GDM1 (cell line): ENCODE data around the gene MAST4.

Source experiments
- DNase-seq: peaks from one replicate; lab custom pipeline; 2025; lab: John Stamatoyannopoulos, UW

MAST4 gene

DNA sequence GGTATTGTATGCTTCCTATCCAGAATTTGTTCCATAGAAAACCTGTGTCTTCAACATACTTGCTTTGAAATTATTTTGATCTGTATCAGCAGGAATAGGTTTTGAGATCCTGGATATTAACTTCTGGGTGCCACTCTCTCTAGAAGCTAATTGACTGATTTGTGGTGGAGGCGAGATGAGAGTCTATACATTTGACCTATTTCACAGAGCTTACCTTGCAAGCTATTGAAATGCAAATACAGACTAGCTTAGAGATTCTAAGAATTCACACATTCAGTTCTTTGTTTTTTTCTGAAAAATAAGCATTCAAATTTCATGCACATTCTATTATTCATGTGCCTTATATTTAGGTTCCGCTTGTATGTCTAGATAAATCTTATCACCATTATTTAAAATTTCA, 246.3 kb downstream of the MAST4 start:
- no peak for DNase-seq

DNA sequence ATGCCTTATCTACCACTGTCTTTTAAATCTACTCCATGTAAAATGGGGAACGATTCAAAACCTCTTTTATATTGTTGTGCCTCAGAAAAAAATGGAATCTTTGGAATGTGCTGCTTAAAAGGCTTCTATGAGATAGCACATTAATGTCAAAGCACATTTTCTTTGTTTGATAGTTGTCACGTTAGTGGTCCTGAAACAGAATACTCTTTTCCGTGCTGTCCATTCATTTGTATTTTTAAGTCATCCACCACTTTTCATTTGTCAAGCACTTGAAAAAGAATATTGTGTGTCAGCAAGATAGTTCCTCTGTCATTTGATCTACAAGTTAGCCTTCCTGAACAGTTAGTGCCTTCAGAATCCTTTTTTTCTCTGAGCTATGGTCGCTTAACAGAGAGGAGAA, 246.9 kb downstream of the MAST4 start:
- DNase-seq, result no peak

DNA sequence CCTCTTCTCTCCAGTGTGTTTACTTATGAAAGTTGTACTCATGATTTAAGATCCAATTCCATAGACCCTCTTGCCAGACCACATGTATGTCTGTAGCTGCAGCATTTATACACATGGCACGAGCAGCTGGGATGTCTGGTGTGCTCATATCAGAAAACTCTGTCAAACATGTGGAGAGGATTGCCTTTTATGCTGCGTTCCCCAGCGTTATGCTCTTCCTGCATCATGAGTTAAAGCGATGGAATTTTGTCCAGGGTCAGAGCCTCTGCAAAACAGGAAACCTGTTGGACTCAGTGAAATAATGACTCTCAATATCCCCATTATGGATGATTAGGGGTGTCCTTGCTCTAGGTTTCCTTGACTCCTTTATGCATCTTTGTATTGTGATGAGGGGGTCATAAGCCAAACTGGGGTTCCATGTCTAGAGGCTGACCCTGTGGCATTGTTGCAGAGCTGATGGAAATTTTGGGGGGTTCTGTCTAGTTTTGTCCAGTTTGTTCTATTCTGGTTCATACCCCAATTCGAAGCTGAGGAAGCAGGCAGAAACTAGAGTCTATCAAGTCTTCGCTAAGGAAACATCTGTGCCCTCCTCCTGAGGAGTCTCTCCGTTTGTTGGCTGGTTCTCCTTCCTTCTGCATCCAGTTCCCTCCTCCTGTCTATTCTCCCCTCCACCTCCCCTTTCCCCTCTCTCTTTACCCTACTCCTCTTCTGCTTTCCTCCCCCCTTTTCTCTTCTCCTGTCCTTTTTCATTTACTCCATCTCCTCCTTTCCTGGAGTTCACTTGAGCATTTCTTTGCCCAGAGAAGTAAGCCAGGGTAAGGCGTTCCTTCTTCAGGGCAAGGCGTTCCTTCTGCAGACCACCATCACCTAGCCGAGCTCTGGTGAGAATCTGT, 252.8 kb downstream of the MAST4 start:
- no peak for DNase-seq

DNA sequence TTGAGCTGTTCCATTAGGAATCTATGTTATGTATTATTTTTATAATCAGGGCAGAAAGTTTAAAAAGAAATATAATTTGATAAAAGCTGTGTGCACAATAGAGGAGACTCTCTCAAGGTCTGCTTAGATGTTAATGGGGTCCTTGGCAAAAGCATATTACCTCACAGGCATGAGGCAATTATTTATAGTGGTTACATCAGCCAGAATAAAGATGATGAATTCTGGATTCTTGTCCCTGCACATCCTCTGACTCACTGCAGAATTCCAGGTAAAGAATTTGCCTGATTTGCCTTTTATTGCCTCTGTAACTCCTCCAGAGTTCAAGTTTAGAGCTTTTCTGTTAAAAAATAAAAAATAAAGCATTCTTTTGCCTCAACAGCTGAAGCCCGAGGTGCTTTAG, 253.6 kb downstream of the MAST4 start:
- DNase-seq, result no peak

DNA sequence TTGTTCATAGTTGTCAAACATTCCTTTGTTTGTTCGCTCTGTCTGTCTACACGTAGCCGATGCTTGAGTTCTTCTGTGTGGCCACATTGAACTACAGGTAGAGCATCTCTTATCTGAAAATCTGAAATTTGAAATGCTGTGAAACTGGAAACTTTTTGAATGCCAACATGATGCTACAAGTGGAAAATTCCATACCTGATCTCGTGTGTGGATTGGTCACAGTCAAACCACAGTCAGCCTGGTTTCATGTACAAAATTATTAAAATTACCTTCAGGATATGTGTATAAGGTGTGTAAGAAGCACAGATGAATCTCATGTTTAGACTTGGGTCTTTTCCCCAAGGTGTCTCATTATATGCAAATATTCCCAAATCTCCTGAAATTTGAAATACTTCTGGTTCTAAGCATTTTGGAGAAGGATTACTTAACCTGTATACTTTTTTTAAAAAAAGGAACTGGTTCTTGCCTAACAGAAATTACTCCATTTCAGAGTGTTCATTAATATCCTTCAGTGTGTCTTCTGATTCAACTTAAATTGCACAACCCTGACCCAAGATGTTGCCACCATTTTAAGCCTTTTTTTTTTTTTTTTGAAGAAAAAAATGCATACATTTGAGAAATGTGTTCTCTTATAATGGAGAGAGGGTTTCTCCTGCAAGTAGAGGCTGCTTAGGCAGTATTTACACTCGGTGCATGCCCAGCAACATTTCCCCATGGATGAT, 254.3 kb downstream of the MAST4 start:
- no peak for DNase-seq

DNA sequence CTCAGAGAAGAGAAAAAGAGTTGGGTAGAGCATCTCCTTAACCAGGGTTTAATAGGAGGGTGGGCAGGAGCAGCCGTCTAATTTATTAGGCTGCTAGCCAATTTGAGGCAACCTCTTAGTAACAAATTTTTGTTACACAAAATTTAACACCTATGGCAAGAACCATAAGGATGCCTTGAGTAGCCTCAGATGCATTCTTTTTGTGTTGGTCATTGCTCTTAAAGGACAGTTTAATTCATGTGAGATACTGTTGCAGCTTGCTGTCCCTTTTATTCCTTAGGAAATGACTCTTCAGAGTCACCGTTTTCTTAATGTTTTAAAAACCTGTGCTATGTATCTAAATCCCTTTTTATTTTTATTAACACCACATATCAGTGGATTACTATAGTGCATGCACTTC, 255.1 kb downstream of the MAST4 start:
- no peak for DNase-seq

DNA sequence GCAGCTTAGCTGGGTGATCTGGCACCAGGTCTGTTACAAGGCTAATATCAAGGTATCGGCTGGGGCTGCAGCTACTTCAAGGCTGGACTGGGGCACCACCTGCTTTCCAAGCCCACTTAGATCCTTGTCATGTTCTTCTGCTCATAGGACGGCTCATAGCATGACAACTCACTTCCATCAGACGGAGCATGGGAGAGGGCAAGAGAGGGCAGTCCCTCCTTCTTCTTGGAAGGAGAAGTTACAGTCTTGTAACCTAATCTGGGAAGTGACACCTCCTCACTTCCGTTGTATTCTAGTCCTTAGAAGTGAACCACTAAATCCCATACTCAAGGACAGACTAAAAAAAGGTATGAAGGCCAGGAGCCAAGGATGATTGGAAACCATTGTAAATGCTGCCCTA, 258.2 kb downstream of the MAST4 start:
- DNase-seq, result no peak

DNA sequence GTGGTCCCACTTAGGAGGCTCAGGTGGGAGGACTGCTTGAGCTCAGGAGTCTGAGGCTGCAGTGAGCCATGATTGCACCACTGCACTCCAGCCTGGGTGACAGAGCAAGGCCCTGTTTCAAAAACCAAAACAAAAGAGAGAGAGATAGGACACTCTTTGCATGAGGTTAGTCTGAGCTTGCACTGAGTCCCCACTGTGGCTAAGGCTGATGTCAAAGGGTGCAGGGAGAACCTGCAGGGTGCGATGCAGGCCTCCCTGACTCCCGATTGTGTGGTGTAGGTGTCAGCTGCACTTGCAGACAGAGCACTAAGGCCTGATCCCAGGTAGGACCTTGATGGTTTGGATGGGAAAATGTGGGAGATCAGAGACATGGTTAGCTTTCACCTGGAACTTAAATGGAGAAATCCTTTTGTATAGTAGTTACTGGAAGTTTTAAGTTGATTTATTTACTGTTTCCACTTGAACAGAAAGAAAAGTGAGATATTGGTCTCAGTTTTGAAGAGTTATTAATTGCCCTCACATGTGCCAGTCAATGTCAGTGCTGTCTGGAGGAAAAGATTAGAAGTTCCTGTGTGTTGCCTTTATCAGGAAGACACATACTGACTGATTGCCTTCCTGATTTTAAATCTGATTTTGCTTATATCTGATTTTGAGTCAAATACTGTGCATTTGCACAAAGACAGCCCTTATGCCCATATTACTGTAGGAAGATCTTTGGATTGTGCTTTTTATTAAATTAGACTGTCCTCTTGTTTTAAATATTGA, 260.0 kb downstream of the MAST4 start:
- no peak for DNase-seq

DNA sequence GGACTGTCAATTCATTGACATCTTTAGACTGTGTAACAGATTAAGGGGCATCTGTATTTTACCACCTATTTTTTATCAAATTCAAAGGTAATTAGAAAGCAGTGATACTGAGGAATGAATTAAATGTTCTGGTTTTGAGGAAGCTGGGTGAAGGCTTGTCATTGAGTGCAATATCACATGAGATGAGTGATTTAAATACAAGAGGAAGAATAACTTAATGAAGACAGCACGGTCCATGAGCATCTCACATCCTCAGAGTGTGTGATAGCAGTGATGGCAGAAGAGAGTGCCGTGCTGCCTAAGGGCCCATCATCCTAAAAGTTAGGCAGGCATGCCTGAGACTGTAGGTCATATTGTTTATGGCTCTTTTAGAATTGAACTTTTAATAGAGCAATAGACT, 263.3 kb downstream of the MAST4 start:
- DNase-seq, result no peak

DNA sequence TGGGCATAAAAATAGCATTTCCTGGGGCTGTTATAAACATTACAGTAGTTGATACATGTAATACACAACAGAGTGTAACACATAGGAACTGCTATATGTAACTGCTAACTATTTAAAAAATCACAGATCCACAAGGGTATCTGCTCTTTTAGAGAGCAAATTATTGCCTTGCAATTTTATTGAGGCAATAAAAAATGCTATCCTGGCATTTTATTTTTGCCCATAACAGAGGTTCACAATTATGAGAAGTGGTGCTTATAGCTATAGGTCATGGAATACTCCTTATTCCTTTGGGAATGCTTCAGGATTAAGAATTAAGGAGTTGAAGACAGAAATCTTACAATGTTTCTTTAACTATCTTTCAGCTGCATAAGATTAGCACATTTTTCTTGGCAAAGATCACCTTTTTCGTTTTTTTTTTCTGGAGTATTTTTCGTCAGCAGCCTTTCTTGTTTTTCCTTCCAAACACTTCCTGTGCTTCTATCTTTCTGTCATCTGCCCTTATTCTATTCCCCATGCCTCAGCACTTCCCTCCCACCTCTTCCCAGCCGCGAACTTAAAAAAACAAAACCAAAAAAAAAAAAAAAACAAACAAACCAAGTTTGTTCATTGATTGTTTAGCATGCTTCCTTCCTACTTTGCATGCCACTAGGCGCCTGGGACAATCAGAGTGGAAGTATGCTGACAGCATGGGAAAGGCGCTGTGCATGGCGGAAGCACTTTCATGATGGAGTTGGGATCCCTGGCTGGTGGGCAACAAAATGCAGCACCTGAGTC, 264.2 kb downstream of the MAST4 start:
- DNase-seq, result no peak

DNA sequence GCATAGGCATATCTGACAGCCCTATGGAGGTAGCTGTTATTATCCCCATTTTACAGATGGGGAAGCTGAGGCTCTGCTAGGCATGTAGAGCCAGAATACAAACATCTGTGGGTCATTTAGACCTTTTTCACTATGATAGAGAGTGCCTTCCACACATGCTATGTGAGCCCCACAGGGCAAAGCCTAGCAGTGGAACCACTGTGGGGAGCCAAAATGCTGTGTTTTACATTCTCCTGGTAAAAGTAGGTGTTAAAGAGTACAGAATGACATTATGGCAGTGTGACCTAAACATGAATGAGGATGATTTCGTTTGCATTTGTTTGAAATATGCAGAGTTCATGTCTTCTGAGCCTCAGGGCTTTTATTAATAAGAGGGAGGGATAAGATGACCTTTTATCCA, 265.2 kb downstream of the MAST4 start:
- DNase-seq, result no peak

DNA sequence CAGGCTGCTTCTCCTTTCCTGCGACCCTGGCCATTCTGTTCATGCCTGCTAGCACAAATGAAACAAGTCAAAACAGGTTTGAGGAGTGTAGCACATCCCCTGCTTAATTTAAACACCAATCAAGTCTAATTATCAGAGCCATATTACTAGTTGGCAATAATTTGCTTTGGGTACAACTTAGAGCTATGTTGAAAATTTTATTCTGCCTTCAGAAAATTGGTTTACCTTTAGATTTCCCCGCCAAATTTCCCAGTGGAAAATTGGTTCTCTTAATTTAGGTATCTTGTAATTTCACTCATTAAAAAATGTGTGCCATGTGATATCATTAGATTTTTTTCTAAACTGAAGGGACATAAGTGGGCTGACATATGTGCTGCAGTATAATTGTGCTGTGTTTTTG, 265.8 kb downstream of the MAST4 start:
- no peak for DNase-seq

DNA sequence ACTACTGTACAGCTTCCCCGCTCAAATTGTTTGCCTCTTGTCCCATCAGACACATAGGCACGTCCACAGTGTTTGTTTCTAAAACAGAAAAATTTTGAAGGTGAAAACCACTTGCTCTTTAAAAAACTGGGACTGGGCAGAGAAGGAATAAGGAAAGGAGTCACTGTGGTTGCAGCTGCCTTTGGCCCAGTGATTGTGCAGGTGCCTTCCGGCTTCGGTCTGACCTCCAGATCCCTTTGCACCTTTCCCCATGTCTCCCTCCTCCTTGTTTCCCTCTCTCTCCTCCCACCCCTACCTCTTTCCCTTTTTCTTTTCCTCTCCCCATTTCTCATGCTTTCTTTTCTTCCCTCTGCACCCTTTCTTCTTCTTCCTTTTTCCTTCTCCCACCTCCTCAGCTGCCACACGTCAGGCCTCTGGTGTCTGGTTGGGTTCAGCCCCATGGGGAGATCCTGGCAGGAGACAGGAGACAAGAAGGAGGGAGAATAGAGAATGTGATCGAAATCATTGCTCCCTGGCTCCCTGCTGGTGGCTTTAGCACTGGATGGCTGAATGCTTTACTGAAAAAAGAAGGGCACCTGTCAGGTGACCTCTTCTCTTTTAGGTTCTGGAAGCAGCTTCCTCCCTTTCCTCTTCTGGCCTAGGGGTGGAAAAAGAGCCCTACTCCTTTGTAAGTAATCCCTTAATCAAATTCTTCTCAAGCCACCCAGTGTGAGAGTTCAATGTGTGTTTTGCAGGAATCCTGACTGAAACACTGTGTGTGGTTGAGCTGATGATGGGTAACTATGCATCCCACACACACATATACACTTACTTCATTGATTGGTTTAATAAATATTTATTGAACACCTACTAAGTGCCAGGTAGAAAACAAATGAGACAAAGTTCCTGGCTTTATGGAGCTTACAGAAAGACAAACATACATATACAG, 267.3 kb downstream of the MAST4 start:
- DNase-seq, result no peak

DNA sequence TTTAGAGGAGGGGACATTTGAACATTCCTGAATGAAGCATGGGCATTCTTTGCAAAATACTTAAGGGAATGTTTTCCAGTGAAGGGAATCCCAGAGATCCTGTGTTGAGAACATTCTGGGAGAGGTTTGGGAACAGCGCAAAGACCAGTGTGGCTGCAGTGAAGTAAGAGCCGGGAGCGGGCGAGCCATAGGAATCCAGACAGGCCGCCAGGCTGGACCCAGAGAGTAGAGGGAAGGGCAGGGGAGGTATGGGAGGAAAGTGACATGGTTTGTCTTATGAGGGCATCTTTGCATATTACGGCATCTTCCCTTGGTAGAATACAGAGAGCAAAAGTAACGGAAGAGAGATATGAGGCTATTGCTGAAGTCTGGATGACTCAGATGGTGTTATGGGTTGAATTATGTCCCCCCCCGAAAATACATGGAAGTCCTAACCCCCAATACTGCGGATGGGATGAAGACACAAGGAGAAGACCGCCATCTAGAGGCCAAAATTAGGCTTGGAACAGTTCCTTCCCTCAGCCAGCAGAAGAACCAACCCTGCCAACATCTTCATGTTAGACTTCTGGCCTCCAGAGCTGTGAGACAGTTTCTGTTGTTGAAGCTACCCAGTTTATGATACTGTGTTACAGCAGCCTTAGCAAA, 268.2 kb downstream of the MAST4 start:
- no peak for DNase-seq

DNA sequence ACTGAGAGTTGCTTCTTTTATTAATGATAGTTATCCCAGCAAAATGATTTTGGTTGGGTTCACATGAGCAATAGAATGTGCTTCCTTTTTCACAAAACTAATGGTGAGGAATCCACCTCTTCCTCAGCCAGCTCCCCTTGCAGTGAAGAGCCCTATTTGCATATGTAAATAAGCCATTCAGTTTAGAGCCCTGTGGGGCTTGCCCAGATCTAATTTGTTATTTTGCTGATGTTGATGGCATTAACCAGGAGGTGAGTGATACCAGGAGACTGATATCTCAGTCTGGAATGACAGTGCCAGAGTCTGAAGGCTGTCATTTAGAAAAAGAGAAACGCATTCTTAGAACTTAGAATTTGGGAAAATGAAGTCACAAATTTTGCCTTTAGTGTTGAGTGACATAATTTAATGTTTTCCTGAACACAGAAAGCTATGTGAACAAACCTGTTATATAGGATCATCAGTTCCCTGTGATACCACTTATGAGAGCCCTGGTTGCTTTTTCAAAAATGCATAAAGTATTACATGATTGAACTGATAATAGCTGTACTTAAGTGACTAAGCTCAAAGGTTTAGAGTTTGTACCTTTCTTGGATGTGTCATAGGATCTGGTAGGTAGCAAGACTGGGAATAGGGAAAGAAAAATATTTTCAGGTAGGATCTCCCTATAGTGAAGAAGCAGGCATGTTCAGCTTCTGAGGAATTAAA, 271.6 kb downstream of the MAST4 start:
- no peak for DNase-seq

DNA sequence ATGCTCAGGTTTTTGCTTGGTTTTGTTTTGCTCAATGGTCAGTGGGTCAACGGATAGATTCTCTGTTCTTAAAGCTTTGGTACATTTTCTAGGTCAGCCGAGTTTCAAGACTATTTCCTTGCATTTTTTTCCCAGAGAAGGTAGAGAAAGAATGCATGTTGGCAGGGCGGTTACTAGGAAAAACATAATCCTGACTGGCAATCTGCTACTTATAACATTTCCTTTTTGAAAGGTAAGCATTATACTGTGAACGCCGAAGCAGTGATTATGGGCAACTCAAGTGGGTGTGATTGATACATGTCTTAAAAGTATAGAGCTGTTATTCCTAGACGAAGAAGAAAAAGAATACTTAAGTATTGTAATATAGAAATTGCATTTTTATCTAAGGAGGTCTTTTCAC, 273.2 kb downstream of the MAST4 start:
- DNase-seq, result no peak

DNA sequence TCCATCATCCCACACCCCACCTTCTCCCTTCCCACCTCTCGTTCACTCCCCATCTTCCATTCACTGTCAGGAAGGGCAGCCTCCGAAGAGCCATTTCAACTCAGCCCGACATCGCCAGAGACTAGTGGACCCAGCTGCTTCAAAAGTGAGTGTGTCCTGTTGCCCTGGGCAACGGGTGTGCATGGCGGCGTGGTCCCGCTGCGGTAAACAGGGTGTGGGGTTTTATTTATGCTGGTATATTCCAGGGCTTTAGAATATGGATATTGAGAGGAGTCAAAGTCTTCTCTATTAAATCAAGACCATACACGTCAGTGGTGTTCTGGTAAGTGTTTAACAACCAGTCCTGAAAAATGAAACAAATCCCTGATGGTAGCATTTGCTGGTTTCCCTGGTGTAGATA, 274.5 kb downstream of the MAST4 start:
- no peak for DNase-seq

DNA sequence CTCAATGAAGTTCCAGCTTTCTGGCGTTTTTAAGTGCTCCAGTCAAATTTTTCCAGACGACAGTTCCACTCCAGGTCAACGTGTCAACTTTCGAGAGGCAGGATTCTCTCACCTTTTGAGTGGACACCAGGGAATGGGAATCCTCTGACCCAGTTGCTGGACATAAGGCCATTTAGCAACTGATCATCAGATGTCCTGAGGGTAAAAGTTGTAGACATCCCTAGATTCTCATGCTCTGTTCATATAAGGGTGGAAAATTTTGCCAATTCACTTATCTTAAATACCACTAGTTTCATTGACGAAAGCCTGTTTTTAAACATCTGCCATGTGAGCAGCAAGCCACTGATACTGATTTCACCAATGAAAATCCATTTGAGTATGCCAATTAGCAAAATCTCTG, 275.5 kb downstream of the MAST4 start:
- DNase-seq, result no peak

DNA sequence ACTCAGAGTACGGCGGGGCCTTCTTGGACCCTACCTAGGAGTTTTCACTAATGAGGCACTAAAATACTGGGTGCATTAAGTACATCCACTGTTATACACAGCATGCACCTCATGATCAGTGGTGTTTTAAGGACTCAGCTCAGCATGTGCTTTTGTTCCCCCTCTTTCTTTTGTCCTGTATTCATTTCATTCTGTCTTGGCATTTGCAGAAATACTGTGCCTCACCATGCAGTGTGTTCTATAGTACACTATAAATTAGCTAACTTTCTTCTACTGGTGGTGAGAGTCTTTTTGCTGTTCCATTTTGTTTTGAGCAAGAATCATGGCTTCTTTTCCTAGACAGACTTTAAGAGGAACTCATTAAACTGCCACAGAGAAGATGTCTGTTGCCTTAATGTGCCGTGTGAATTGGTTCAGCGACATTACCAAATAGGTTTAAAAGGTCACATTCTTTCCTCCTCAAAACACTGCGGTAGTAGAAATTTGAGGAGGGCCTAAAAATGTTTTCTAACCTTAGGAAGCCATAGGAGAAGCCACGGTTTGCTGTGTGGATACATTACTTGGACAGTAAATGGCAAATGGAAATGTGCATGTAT, 276.6 kb downstream of the MAST4 start:
- DNase-seq, result no peak
